Lower leg skin (tissue), 4 donors: ENCODE data around the gene TRMT61A. TPM values are rescaled to one million over a fixed set of nuclear protein-coding genes. Genes with fewer than 3 reads are reported as not detected.

ENCODE experiments used
- DNase-seq, 2 donors: peaks; one replicate each; pipeline ENCODE4 v3.0.0-alpha.2; 2019; ENCODE audit warnings: low spot score in 2 of 2
- H3K4me3 ChIP-seq: fragments of 200-600 bp; sonication (generic); 2 replicates; pipeline ENCODE4 v1.5.1; 2017; ENCODE audit warnings: mild to moderate bottlenecking, low read depth; ENCODE audit not compliant: poor library complexity, severe bottlenecking
- POLR2A ChIP-seq, 2 donors: fragments of 450-650 bp; IDR thresholded peaks; one replicate each; pipeline ENCODE4 v1.6.1; 2016 to 2017; ENCODE audit warnings: antibody characterized with exemption in 2 of 2, mild to moderate bottlenecking in 1 of 2, moderate library complexity in 1 of 2
- WGBS, 2 donors: methylation state at CpG; one replicate each; pipeline ENCODE4 v1.1.5; 2018; 5-methylcytosine and 5-hydroxymethylcytosine counted together
- intact Hi-C: fragments of 100-400 bp; cut with DNase I; formaldehyde crosslinking; loops from one replicate; pipeline ENCODE4 v1.15.0; 2023; ENCODE audit warnings: low total_unique reads
- total RNA-seq, 4 donors: library from RNA; depleted of rRNA; stranded (reverse); fragments of >200 nt; gene quantifications; one replicate each; pipeline ENCODE4 v1.1.0, GENCODE V29; 2016
- TF ChIP-seq, protein P1 (sequence below), 3 donors: fragments of 450-650 bp; IDR thresholded peaks; one replicate each; pipeline ENCODE4 v1.5.1; 2016; ENCODE audit warnings: antibody characterized with exemption in 3 of 3, mild to moderate bottlenecking in 3 of 3, moderate library complexity in 2 of 3

TRMT61A gene
- total RNA-seq, 4 donors from 2014 or later, result 9.2 to 22.5 (median 16.0) TPM

DNA sequence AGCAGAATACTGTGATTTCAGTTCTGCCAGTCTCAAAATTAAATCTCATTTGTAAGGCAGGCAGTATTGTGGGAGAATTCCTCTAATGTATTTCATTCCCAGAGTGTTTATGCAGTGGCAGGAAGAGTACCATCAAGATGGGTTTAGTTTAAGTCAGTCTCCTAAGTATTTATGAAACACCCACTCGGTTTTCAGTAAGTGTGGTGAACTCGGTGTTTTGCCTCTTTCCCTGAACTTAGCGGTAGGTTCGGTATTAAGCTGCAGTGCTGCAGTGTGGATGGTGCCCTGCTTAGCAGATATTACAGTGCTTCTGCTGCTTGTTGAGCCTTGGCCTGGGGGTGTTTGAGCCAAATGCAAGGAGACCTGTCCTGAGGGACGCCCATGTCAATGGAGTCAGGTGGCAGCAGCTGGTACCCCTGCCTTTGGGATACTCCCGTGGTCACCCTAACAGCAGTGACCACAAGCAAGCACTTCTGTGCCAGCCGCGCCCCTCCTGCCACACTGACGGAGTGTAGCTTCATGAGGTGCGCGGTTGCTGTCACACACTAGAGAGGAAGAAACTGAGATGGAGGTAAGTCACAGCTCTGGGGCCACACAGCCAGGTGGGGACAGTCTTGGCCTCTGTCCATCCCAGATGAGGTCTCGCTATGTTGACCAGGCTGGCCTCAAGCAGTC lies 49.5 kb downstream of the TRMT61A start:
- H3K4me3 ChIP-seq, result no peak overlapping the region
- WGBS, 2 donors, result 94% methylated on average over 12 of the region's 12 CpGs
- intact Hi-C loops, result loop anchor here (10.0 kb wide), 1 partner anchor 126 kb away; no protein-coding TSS in a partner anchor
- no peak for DNase-seq
- TF ChIP-seq, protein P1, sequence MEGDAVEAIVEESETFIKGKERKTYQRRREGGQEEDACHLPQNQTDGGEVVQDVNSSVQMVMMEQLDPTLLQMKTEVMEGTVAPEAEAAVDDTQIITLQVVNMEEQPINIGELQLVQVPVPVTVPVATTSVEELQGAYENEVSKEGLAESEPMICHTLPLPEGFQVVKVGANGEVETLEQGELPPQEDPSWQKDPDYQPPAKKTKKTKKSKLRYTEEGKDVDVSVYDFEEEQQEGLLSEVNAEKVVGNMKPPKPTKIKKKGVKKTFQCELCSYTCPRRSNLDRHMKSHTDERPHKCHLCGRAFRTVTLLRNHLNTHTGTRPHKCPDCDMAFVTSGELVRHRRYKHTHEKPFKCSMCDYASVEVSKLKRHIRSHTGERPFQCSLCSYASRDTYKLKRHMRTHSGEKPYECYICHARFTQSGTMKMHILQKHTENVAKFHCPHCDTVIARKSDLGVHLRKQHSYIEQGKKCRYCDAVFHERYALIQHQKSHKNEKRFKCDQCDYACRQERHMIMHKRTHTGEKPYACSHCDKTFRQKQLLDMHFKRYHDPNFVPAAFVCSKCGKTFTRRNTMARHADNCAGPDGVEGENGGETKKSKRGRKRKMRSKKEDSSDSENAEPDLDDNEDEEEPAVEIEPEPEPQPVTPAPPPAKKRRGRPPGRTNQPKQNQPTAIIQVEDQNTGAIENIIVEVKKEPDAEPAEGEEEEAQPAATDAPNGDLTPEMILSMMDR (IDR thresholded peaks at IDR 0.05), result no peak
- no peak for TF ChIP-seq POLR2A (IDR thresholded peaks at IDR 0.05)

DNA sequence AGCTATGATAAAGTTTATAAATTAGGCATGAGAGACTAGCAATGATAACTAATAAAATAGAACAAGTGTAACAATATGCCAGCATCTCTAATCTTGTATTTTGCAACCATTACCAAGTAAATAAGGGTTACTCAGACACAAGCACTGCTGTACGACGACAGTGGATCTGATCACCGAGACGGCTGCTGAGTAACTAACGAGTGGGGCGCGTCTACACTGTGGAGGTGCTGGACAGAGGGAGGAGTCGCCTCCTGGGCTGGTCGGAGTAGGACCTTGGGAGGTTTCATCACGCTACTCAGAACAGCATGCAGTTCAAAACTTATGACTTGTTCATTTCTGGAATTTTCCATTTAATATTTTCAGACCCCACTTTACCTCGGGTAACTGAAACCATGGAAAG lies 52.2 kb downstream of the TRMT61A start:
- no peak for DNase-seq
- H3K4me3 ChIP-seq, result no peak overlapping the region
- WGBS, 2 donors, result 86 to 89% methylated on average over 11 of the region's 11 CpGs
- intact Hi-C loops, result loop anchor here (5.0 kb wide), 1 partner anchor 1289 kb away; no protein-coding TSS in a partner anchor
- TF ChIP-seq, protein P1 (IDR thresholded peaks at IDR 0.05), result no peak
- no peak for TF ChIP-seq POLR2A (IDR thresholded peaks at IDR 0.05)

DNA sequence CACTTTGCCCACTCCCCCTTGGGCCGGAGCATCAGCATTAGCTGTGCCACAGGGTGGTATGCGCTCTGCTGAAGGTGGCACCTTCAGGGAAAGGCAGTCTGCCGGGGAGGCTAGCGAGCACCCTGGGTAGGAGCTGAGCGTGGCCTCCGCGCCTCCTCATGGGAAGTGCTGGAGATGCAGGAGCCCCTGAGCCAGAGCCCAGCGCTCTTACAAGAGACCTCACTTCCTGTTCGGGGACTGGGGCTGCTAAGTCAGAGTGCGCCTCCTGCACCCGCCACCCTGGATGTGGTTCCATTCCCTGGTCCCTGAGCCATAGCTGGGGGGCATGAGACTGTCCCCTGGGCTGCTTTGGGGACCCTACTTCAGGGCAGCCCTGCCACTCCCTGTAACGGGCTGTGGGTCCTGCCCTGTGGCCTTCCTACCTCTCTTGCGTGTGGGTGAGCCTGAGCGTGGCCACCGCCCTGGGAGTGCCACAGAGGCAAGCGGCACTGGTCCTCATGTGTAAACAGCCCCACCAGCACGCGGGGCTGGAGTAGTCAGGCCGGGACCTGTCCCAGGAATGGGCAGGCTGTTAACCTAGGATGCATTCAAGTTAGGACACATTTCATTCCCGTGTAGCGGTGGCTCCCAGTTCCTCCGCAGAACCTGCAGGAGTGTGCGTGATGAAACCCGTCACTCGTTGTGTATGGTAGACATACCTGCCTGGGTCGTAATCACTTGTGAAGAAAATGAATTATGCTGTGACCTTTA lies 53.1 kb downstream of the TRMT61A start:
- no peak for TF ChIP-seq POLR2A (IDR thresholded peaks at IDR 0.05)
- TF ChIP-seq, protein P1 (IDR thresholded peaks at IDR 0.05), result no peak
- H3K4me3 ChIP-seq, result no peak overlapping the region
- peak; percentile 63 to 88 for DNase-seq
- intact Hi-C loops, result loop anchor here (5.0 kb wide), 1 partner anchor 1290 kb away; no protein-coding TSS in a partner anchor
- WGBS, 2 donors, result 66 to 69% methylated on average over 19 to 22 of the region's 26 CpGs

DNA sequence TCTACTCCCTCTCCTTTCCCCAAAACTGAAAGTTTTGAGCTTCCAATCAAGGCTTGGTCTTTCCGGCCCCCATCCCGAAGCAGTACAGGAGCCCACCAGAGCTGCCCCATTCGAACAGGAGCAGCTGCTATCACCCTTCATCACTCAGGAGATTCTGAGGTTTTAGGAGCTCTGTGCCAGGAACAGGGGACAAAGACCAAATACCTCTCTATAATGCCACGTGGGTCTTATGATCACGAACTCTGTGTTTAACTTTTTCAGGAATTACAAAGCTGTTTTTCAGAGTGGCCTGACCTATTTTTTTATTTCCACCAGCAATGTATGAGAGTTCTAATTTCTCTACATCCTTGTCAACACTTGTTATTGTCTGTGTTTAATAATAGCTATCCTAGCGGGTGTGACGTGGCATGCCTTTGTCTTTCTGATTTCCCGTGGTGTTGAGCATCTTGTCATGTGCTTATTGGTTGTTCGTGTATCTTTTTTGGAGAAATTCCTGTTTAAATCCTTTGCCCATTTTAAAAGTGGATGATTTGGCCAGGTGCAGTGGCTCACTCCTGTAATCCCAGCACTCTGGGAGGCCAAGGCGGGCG lies 55.4 kb downstream of the TRMT61A start:
- no peak for DNase-seq
- H3K4me3 ChIP-seq, result no peak overlapping the region
- 82 to 85% methylated on average over 11 of the region's 11 CpGs for WGBS, 2 donors

More for the DNA sequence above, 55.4 kb downstream of the TRMT61A start:
- TF ChIP-seq, protein P1 (IDR thresholded peaks at IDR 0.05), result no peak
- TF ChIP-seq POLR2A (IDR thresholded peaks at IDR 0.05), result no peak
- intact Hi-C loops, result loop anchor here (5.0 kb wide), 1 partner anchor 1292 kb away; no protein-coding TSS in a partner anchor

Other genes with a start within 250 kb of the TRMT61A start
- gene EIF5, start 195.0 kb upstream of the TRMT61A start, total RNA-seq, result 100 to 1,000 TPM; 125 to 168 (median 131) TPM
- gene MARK3, start 143.8 kb upstream of the TRMT61A start, total RNA-seq, result 10 to 100 TPM; 47.3 to 68.2 (median 58.8) TPM
- gene CKB, start 6.4 kb upstream of the TRMT61A start, total RNA-seq, result 100 to 1,000 TPM; 168 to 236 (median 214) TPM
- 10 to 100 TPM; 40.3 to 44.3 (median 43.1) TPM for gene BAG5, start 33.5 kb downstream of the TRMT61A start, total RNA-seq
- gene COA8, start 33.8 kb downstream of the TRMT61A start, total RNA-seq, result 10 to 100 TPM; 21.0 to 32.9 (median 30.0) TPM
- 100 to 1,000 TPM; 214 to 500 (median 268) TPM for gene KLC1, start 100.0 kb downstream of the TRMT61A start, total RNA-seq
- 10 to 100 TPM in 3 of 4 donors, 1 to 10 TPM in 1; 9.5 to 14.7 (median 12.3) TPM for gene XRCC3, start 186.3 kb downstream of the TRMT61A start, total RNA-seq
- gene ZFYVE21, start 186.6 kb downstream of the TRMT61A start, total RNA-seq, result 100 to 1,000 TPM; 133 to 269 (median 154) TPM